ENCODE measurements around the gene IRF3.

- TF ChIP-seq CTCF (IDR thresholded peaks at IDR 0.05) (no peak), ZFX (IDR thresholded peaks at IDR 0.05; ENCODE audit: borderline replicate concordance) (no peak)
Observed at GRCh38 chr19:49682274-49682673, 16.6 kb upstream of the IRF3 start.
